HepG2 (cell line): ENCODE data around the gene RNF13. TPM values are rescaled to one million over a fixed set of nuclear protein-coding genes. Genes with fewer than 3 reads are reported as not detected.
A peak's percentile ranks its signal among the peaks of the same experiment; 100 is the strongest.

ENCODE experiments used
- CSRNP1 ChIP-seq: sonication (generic); formaldehyde crosslinking; IDR thresholded peaks from 2 replicates; pipeline ENCODE4 v1.8.1; 2023; ENCODE audit warnings: mild to moderate bottlenecking, missing genetic modification reagents
- HOXA9 ChIP-seq: sonication (generic); formaldehyde crosslinking; IDR thresholded peaks from 2 replicates; pipeline ENCODE4 v1.8.1; 2022; ENCODE audit warnings: missing genetic modification reagents, mild to moderate bottlenecking, moderate library complexity, borderline replicate concordance
- JUND ChIP-seq: sonication (generic); formaldehyde crosslinking; IDR thresholded peaks from 2 replicates; pipeline ENCODE4 v1.8.0; 2022; ENCODE audit warnings: mild to moderate bottlenecking, missing genetic modification reagents
- POLR2AphosphoS5 ChIP-seq: IDR thresholded peaks from 2 replicates; pipeline ENCODE4 v1.6.1; 2012; ENCODE audit warnings: low read depth, low read length
- REST ChIP-seq, 2 experiments: IDR thresholded peaks; 2 replicates each; pipeline ENCODE4 v1.6.1; 2011 to 2012; ENCODE audit warnings: low read length in 2 of 2, borderline replicate concordance in 1 of 2, low read depth in 1 of 2, mild to moderate bottlenecking in 1 of 2, moderate library complexity in 1 of 2
- SP140L ChIP-seq: sonication (generic); formaldehyde crosslinking; IDR thresholded peaks from 2 replicates; pipeline ENCODE4 v1.4.0; 2020; ENCODE audit warnings: missing genetic modification reagents, borderline replicate concordance
- USF2 ChIP-seq, 2 experiments: sonication (generic) in 1 of 2; formaldehyde crosslinking in 1 of 2; IDR thresholded peaks; 2 replicates each; pipeline versions ENCODE4 v1.5.1 to v1.6.1; 2011 to 2020; ENCODE audit warnings: borderline replicate concordance in 1 of 2, low read depth in 1 of 2, low read length in 1 of 2, mild to moderate bottlenecking in 1 of 2, missing genetic modification reagents in 1 of 2, moderate library complexity in 1 of 2
- YY1 ChIP-seq: IDR thresholded peaks from 2 replicates; pipeline ENCODE4 v1.6.1; 2011; ENCODE audit warnings: low read length, low read depth, moderate library complexity, mild to moderate bottlenecking; ENCODE audit not compliant: insufficient read depth, insufficient replicate concordance
- ZFX ChIP-seq: sonication (generic); formaldehyde crosslinking; IDR thresholded peaks from 2 replicates; pipeline ENCODE4 v1.4.0; 2020; ENCODE audit warnings: mild to moderate bottlenecking, low read depth, missing genetic modification reagents, moderate library complexity
- ZNF124 ChIP-seq: sonication (generic); formaldehyde crosslinking; IDR thresholded peaks from 2 replicates; pipeline ENCODE4 v1.4.0; 2020; ENCODE audit warnings: missing genetic modification reagents
- ZNF18 ChIP-seq: sonication (generic); formaldehyde crosslinking; IDR thresholded peaks from 2 replicates; pipeline ENCODE4 v1.8.0; 2022; ENCODE audit warnings: mild to moderate bottlenecking, missing genetic modification reagents; ENCODE audit not compliant: insufficient replicate concordance
- ZSCAN25 ChIP-seq: sonication (generic); formaldehyde crosslinking; IDR thresholded peaks from 2 replicates; pipeline ENCODE4 v1.8.0; 2022; ENCODE audit warnings: mild to moderate bottlenecking, missing genetic modification reagents
- polyA plus RNA-seq, 8 experiments: library from polyadenylated mRNA; depleted of rRNA in 3 of 8; stranded (reverse) in 7 of 8; unstranded in 1 of 8; fragments of >200 nt; fragmentation: Illumina TruSeq in 4 of 8; extraction: Trizol in 4 of 8; gene quantifications; 2 replicates each; pipeline versions ENCODE4 v1.2.1 to v1.2.3, GENCODE V29; 2011 to 2016; ENCODE audit warnings: low read depth in 4 of 8, missing spikeins in 1 of 8, mixed read lengths in 1 of 8; ENCODE audit not compliant: insufficient read depth in 1 of 8
- total RNA-seq, 5 experiments: library from RNA; depleted of rRNA; stranded (reverse); fragments of >200 nt; fragmentation: Illumina TruSeq; extraction: Trizol; gene quantifications; 2 replicates each; pipeline ENCODE4 v1.2.3, GENCODE V29; 2016; ENCODE audit warnings: low read depth in 1 of 5
- TF ChIP-seq, protein P1 (sequence below): sonication (generic); formaldehyde crosslinking; IDR thresholded peaks from 2 replicates; pipeline ENCODE4 v1.5.1; 2020; ENCODE audit warnings: mild to moderate bottlenecking, missing genetic modification reagents

The RNF13 gene
- total and polyA plus RNA-seq, 2 of the 13 experiments (the other 11 are each of a cell fraction or from before 2014, with no cell fraction given), result 39.8 to 46.0 TPM

GRCh38 chr3:149812606-149813366 lies at the start of gene RNF13 (continued):
- TF ChIP-seq, protein P1, sequence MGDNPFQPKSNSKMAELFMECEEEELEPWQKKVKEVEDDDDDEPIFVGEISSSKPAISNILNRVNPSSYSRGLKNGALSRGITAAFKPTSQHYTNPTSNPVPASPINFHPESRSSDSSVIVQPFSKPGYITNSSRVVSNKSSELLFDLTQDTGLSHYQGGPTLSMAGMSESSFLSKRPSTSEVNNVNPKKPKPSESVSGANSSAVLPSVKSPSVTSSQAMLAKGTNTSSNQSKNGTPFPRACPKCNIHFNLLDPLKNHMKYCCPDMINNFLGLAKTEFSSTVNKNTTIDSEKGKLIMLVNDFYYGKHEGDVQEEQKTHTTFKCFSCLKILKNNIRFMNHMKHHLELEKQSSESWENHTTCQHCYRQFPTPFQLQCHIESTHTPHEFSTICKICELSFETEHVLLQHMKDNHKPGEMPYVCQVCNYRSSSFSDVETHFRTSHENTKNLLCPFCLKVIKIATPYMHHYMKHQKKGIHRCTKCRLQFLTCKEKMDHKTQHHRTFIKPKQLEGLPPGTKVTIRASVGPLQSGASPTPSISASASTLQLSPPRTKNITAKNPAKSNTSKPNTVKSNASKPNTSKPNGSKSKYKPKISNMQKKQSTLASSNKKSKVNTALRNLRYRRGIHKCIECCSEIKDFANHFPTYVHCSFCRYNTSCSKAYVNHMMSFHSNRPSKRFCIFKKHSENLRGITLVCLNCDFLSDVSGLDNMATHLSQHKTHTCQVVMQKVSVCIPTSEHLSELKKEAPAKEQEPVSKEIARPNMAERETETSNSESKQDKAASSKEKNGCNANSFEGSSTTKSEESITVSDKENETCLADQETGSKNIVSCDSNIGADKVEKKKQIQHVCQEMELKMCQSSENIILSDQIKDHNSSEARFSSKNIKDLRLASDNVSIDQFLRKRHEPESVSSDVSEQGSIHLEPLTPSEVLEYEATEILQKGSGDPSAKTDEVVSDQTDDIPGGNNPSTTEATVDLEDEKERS (CRISPR knock-in tag), result peak; percentile 55; the same call in 1 of the 2 replicates
- TF ChIP-seq POLR2AphosphoS5 (peak; percentile 84), ZNF124 (no peak), ZFX (CRISPR knock-in tag) (peak; percentile 88), YY1 (peak; percentile 74), USF2 (IDR thresholded peaks at IDR 0.05; ENCODE audit: low read depth, low read length) (no peak), USF2 (CRISPR knock-in tag; IDR thresholded peaks at IDR 0.05; ENCODE audit: borderline replicate concordance) (peak; percentile 46; the same call in 1 of the 2 replicates), ZSCAN25 (CRISPR knock-in tag) (0 out of 2 replicates have a peak, but pooled peaks have one; percentile 6), ZNF18 (CRISPR knock-in tag) (no peak), REST (IDR thresholded peaks at IDR 0.05; ENCODE audit: borderline replicate concordance in 1 of 2, low read depth in 1 of 2, low read length in 2 of 2) (peak in 1 of 2 experiments; percentile 35; a peak in 1 of 4 replicates), CSRNP1 (CRISPR knock-in tag) (peak; percentile 6; the same call in 1 of the 2 replicates), HOXA9 (CRISPR knock-in tag) (peak; percentile 83; the same call in 1 of the 2 replicates), JUND (CRISPR knock-in tag) (no peak), SP140L (peak; percentile 15; the same call in 1 of the 2 replicates)
